Measurements from ENCODE around the gene CPA2. TPM values are rescaled to one million over a fixed set of nuclear protein-coding genes. Genes with fewer than 3 reads are reported as not detected.
"Not testable (repeated sequence)": the region's sequence is repeated elsewhere in the genome, so short reads cannot be mapped to it uniquely, and the experiment has no call there.

CPA2 gene
- not detected for polyA plus RNA-seq

- Mint-ChIP-seq H3K4me1 (no peaks in the 10 kb centered on the region), H3K27ac (no peak within 1 kb of the TSS), H3K4me3 (no peak within 1 kb of the TSS), H3K36me3 (peaks cover 3% of the 10 kb centered on the region), H3K9me3 (peaks cover 0 to 2% (median 0%) of the 10 kb centered on the region in 3 donors), H3K27me3 (peaks cover 10% of the 10 kb centered on the region)
Observed at GRCh38 chr7:130266258-130266960, at the start of gene CPA2. Gene CPA2, plus strand, starts transcription at chr7:130266863. Its CDS starts 19 bp downstream, at chr7:130266882.

- Mint-ChIP-seq H3K36me3 (no peaks in the 10 kb centered on the region), H3K27me3 (peaks cover 1% of the 10 kb centered on the region), H3K4me1 (peaks cover 0 to under 1% (median 0%) of the 10 kb centered on the region in 3 donors), H3K9me3 (no peaks in the 10 kb centered on the region), H3K27ac (no peak overlapping the region), H3K4me3 (no peak overlapping the region)
Observed at GRCh38 chr7:130218806-130219620, 47.6 kb upstream of the CPA2 start.

GRCh38 chr7:130219871-130220270 lies 46.8 kb upstream of the CPA2 start:
- peaks cover 0 to 2% (median 0%) of the 10 kb centered on the region in 3 donors for H3K4me1 Mint-ChIP-seq
- no peak overlapping the region for H3K4me3 Mint-ChIP-seq
- no peak overlapping the region for H3K27ac Mint-ChIP-seq
- peaks cover 1% of the 10 kb centered on the region for H3K27me3 Mint-ChIP-seq
- no peaks in the 10 kb centered on the region for H3K9me3 Mint-ChIP-seq
- no peaks in the 10 kb centered on the region for H3K36me3 Mint-ChIP-seq

- Mint-ChIP-seq H3K27me3 (peaks cover 1% of the 10 kb centered on the region), H3K4me3 (no peak overlapping the region), H3K9me3 (no peaks in the 10 kb centered on the region), H3K4me1 (peaks cover 0 to 2% (median 0%) of the 10 kb centered on the region in 3 donors), H3K27ac (no peak overlapping the region), H3K36me3 (no peaks in the 10 kb centered on the region)
Observed at GRCh38 chr7:130221746-130222145, 44.9 kb upstream of the CPA2 start.

GRCh38 chr7:130223646-130224045 lies 43.0 kb upstream of the CPA2 start:
- Mint-ChIP-seq H3K27ac (no peak overlapping the region), H3K4me3 (no peak overlapping the region), H3K4me1 (peaks cover 0 to 2% (median 0%) of the 10 kb centered on the region in 3 donors), H3K27me3 (peaks cover 1% of the 10 kb centered on the region), H3K36me3 (no peaks in the 10 kb centered on the region), H3K9me3 (no peaks in the 10 kb centered on the region)

GRCh38 chr7:130224210-130224609 lies 42.5 kb upstream of the CPA2 start:
- Mint-ChIP-seq H3K4me1 (peaks cover 0 to 3% (median 0%) of the 10 kb centered on the region in 3 donors), H3K9me3 (no peaks in the 10 kb centered on the region), H3K27me3 (peaks cover 1% of the 10 kb centered on the region), H3K4me3 (peak overlapping the region in 1 of 4 donors; percentile 81), H3K27ac (no peak overlapping the region), H3K36me3 (no peaks in the 10 kb centered on the region)

- H3K9me3 Mint-ChIP-seq, H3K4me1 Mint-ChIP-seq, H3K27ac Mint-ChIP-seq, H3K4me3 Mint-ChIP-seq, H3K27me3 Mint-ChIP-seq, H3K36me3 Mint-ChIP-seq: not testable (repeated sequence)
Observed at GRCh38 chr7:130224923-130225322, 41.7 kb upstream of the CPA2 start.

- H3K27me3 Mint-ChIP-seq: no peaks in the 10 kb centered on the region
- no peak overlapping the region for H3K27ac Mint-ChIP-seq
- H3K9me3 Mint-ChIP-seq: no peaks in the 10 kb centered on the region
- H3K4me1 Mint-ChIP-seq: peaks cover 0 to 3% (median 0%) of the 10 kb centered on the region in 3 donors
- no peaks in the 10 kb centered on the region for H3K36me3 Mint-ChIP-seq
- H3K4me3 Mint-ChIP-seq: no peak overlapping the region
Observed at GRCh38 chr7:130226333-130226732, 40.3 kb upstream of the CPA2 start.

GRCh38 chr7:130227883-130228575 lies 38.6 kb upstream of the CPA2 start:
- H3K4me3 Mint-ChIP-seq: no peak overlapping the region
- H3K36me3 Mint-ChIP-seq: no peaks in the 10 kb centered on the region
- H3K4me1 Mint-ChIP-seq: peaks cover 0 to 3% (median 0%) of the 10 kb centered on the region in 3 donors
- no peaks in the 10 kb centered on the region for H3K9me3 Mint-ChIP-seq
- no peak overlapping the region for H3K27ac Mint-ChIP-seq
- H3K27me3 Mint-ChIP-seq: no peaks in the 10 kb centered on the region

GRCh38 chr7:130228840-130229502 lies 37.7 kb upstream of the CPA2 start:
- H3K9me3 Mint-ChIP-seq: no peaks in the 10 kb centered on the region
- H3K27ac Mint-ChIP-seq: no peak overlapping the region
- H3K4me3 Mint-ChIP-seq: no peak overlapping the region
- peaks cover 0 to 2% (median 0%) of the 10 kb centered on the region in 3 donors for H3K4me1 Mint-ChIP-seq
- H3K27me3 Mint-ChIP-seq: no peaks in the 10 kb centered on the region
- no peaks in the 10 kb centered on the region for H3K36me3 Mint-ChIP-seq

- not testable (repeated sequence) for H3K4me3 Mint-ChIP-seq, H3K9me3 Mint-ChIP-seq, H3K36me3 Mint-ChIP-seq, H3K27ac Mint-ChIP-seq, H3K4me1 Mint-ChIP-seq, H3K27me3 Mint-ChIP-seq
Observed at GRCh38 chr7:130229981-130230380, 36.7 kb upstream of the CPA2 start.

GRCh38 chr7:130231792-130232191 lies 34.9 kb upstream of the CPA2 start:
- Mint-ChIP-seq H3K9me3 (no peaks in the 10 kb centered on the region), H3K4me3 (no peak overlapping the region), H3K27me3 (peaks cover 2% of the 10 kb centered on the region), H3K4me1 (peaks cover 0 to 1% (median 0%) of the 10 kb centered on the region in 3 donors), H3K27ac (no peak overlapping the region), H3K36me3 (peaks cover 7% of the 10 kb centered on the region)

GRCh38 chr7:130232209-130232608 lies 34.5 kb upstream of the CPA2 start:
- H3K27ac Mint-ChIP-seq: no peak overlapping the region
- peaks cover 2% of the 10 kb centered on the region for H3K27me3 Mint-ChIP-seq
- H3K4me3 Mint-ChIP-seq: no peak overlapping the region
- H3K4me1 Mint-ChIP-seq: peaks cover 0 to 1% (median 0%) of the 10 kb centered on the region in 3 donors
- H3K9me3 Mint-ChIP-seq: no peaks in the 10 kb centered on the region
- H3K36me3 Mint-ChIP-seq: peaks cover 9% of the 10 kb centered on the region

- Mint-ChIP-seq H3K27me3 (peaks cover 2% of the 10 kb centered on the region), H3K4me3 (no peak overlapping the region), H3K36me3 (peaks cover 10% of the 10 kb centered on the region), H3K9me3 (peaks cover 0 to 2% (median 0%) of the 10 kb centered on the region in 3 donors), H3K27ac (no peak overlapping the region), H3K4me1 (peaks cover 0 to 1% (median 0%) of the 10 kb centered on the region in 3 donors)
Observed at GRCh38 chr7:130234078-130234477, 32.6 kb upstream of the CPA2 start.

- H3K9me3 Mint-ChIP-seq, H3K27ac Mint-ChIP-seq, H3K4me3 Mint-ChIP-seq, H3K36me3 Mint-ChIP-seq, H3K4me1 Mint-ChIP-seq, H3K27me3 Mint-ChIP-seq: not testable (repeated sequence)
Observed at GRCh38 chr7:130236361-130236760, 30.3 kb upstream of the CPA2 start.
